Fibroblast of skin of left biceps (primary cell): ENCODE data around the gene KRTAP12-4.
"Not testable (repeated sequence)": the region's sequence is repeated elsewhere in the genome, so short reads cannot be mapped to it uniquely, and the experiment has no call there.

Source experiments
- DNase-seq, 2 experiments: peaks; one replicate each; pipeline ENCODE4 v3.0.0-alpha.2; 2013; ENCODE audit warnings: low read depth in 2 of 2

The KRTAP12-4 gene

DNA sequence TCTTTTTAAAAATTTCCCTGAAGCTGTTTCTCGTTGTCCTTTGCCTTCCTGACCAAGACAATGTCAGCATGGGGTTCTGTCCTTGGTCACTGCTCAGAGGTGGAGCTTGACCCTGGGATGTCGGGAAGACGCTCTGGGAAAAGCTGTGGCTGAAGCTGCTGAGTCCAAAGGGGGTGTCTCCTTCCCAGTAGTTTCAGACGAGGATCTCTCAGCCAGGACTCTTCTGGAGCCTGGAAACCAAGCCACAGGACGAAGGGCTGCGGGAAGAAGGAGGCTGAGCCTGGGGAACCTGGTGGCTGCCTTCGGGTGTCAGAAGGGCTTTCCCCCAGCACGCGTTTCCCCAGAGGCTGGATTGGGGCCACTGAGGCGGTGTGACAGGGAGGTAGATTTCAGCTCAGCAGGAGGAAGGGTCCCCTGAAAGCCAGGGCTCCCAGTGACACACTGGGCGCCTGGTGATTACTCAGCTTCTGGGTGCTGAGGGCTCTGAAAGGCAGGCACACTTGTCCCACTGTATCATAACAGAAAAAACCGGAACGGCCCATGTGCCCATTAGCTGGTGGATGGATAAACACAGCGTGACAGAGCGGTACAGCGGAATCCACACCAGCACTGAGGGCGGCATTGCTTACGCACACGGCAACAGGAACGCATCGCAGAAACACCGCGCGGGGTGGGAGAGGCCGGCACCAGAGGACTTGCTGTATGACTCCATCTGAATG is 32.5 kb upstream of the KRTAP12-4 start:
- no peak for DNase-seq

- DNase-seq = no peak
Observed at GRCh38 chr21:44686000-44686781, 31.7 kb upstream of the KRTAP12-4 start.

GRCh38 chr21:44685050-44685449 is 30.6 kb upstream of the KRTAP12-4 start:
- not testable (repeated sequence) for DNase-seq

GRCh38 chr21:44684483-44684882 is 30.0 kb upstream of the KRTAP12-4 start:
- no peak for DNase-seq

DNA sequence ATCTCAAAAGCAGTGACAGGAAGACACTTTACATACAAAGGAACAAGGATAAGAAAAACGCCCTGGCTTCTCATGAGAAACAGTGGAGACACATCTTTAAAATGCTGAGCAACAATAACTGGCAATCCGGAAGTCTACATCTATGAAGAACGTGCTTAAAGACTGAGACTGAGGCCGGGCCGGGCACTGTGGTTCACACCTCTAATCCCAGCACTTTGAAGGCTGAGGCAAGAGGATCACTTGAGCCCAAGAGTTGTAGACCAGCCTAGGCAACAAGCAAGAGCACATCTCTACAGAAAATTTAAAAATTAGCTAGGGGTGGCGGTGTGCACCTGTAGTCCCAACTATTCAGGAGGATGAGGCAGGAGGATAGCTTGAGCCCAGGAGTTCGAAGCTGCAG is 29.6 kb upstream of the KRTAP12-4 start:
- no peak for DNase-seq

GRCh38 chr21:44682580-44683151 is 28.2 kb upstream of the KRTAP12-4 start:
- DNase-seq = no peak

DNA sequence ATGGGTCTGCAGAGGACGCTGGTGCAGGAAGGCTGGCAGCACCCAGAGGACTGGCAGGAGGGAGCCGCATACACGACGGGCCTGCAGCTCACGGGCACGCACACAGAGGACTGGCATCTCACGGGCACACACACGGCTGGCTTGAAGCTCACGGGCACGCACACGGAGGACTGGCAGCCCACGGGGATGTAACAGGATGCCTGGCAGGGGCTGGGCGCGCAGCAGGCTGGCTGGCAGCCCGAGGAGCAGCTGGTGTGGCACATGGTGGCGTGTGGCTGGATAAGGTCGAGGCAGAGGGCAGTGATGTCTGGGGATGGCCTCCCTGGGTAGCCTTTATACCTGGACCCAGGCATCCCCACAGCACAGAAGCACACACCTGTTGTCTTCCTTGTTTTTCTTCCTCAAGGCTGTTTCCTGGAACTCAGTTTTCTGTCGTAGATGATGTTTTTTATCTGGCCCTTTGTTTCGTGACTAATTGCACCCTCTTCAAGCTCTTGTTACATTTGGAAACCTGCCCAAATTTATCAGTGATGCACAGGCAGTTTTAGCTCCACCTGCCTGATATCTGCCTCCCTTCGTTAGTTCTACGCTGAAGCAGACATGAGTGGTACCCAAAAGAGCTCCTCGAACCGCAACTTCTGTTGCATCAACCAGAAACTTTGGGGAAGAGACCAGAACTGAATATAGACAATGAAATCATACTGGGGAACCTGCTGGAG is 27.6 kb upstream of the KRTAP12-4 start, which contains the start of gene KRTAP12-1:
KRTAP12-1 (minus strand) TSS at position 303 of the 719 bp plus-strand sequence; CDS start at position 263, 40 bp downstream.
- no peak for DNase-seq

- DNase-seq = no peak
Observed at GRCh38 chr21:44681152-44681551, 26.7 kb upstream of the KRTAP12-4 start.

GRCh38 chr21:44677881-44678280 is 23.4 kb upstream of the KRTAP12-4 start:
- DNase-seq = no peak

DNA sequence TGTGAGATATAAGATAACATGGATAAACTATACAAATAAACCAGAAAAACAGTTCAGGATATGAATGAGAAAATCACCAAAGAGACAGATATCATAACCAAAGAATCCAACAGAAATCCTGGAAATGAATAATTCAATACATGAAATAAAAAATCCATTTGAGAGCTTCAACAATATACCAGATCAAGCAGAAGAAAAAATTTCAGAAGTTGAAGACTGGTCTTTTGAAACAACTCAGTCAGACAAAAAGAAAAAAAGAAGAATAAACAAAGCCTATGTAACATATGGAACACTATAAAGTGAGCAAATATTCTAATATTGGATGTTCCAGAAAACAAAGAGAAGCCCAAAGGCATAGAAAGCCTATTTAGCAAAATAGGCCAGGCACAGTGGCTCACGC is 17.5 kb upstream of the KRTAP12-4 start:
- no peak for DNase-seq

DNA sequence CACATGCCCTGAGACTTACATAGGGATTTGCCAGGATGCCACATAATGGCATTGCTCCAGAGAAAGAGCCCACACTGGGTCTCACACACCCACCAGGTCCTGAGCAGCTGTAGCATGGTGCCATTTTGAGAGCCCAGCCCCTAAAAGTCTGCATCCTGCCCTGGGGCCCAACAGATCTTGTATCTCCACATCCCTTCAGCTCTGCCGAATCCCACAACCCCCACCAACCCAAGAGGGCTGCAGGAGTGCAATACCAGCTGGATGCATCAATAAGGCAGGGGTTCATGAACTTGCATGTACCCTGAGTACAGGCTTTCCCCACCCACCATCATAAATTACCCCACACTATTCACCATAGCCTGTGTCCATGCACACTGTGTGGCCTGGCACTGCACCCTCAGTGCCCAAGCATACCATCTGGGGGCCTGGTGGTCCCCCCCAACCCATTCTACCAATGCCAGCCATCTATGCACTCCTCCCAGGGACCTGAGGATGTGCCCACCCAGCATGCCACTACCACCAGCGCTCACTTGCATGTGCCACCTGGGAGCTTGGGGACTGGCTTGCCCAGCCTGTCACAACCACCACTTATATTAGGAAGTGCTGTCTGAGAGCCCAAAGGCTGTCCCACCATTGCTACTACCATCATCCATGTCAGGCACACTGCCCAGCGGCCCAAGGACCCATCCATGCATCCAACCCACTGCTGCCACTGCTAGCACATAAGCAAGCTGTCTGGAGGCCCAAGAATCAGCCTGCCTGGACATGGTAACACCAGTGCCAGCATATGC is 16.4 kb upstream of the KRTAP12-4 start:
- no peak for DNase-seq

DNA sequence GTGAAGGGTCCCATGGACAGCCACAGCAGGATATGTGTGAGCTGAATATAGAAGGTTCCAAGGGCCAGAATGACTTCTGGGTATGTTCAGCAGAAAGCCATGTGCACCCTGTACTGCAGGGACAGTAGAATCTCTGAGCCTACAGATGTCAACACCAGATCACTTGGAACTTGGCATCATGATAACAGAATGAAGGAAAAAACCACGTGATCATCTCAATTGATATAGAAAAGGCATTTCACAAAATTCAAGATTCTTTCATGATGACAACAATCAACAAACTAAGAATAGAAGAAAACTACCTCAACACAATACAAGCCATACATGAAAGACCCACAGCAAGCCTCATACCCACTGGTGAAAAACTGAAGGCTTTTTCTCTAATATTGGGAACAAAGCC is 13.2 kb upstream of the KRTAP12-4 start:
- DNase-seq = no peak

DNA sequence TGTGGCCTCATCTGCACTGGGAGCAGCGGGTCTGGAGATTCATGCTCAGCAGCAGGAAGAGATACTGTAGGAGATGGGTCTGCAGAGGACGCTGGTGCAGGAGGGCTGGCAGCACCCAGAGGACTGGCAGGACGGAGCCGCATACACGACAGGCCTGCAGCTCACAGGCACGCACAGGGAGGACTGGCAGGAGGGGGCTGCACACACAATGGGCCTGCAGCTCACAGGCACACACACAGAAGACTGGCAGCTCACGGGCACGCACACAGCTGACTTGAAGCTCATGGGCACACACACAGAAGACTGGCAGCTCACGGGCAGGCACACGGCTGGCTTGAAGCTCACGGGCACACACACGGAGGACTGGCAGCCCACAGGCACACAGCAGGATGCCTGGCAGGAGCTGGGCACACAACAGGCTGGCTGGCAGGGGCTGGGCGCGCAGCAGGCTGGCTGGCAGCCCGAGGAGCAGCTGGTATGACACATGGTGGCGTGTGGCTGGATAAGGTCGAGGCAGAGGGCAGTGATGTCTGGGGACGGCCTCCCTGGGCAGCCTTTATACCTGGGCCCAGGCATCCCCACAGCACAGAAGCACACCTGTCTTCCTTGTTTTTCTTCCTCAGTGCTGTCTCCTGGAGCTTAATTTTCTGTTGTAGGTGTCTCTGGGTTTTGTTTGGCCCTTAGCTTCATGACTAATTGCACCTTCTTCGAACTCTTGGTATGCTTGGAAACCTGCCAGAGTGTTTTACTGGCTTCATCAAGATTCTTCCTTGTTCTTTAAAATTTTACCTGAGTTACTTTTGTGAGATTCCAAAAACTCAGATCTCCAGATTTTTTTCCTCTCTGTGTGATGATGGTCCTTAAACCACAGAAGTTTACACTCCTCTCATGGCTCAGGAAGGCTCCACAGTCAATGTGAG is 12.2 kb upstream of the KRTAP12-4 start, which contains the start of gene KRTAP12-2:
KRTAP12-2 (minus strand) TSS at position 527 of the 920 bp plus-strand sequence; CDS start at position 486, 41 bp downstream.
- DNase-seq = no peak

- no peak for DNase-seq
Observed at GRCh38 chr21:44664691-44665090, 10.2 kb upstream of the KRTAP12-4 start.

GRCh38 chr21:44661567-44661966 is 7.1 kb upstream of the KRTAP12-4 start:
- not testable (repeated sequence) for DNase-seq

DNA sequence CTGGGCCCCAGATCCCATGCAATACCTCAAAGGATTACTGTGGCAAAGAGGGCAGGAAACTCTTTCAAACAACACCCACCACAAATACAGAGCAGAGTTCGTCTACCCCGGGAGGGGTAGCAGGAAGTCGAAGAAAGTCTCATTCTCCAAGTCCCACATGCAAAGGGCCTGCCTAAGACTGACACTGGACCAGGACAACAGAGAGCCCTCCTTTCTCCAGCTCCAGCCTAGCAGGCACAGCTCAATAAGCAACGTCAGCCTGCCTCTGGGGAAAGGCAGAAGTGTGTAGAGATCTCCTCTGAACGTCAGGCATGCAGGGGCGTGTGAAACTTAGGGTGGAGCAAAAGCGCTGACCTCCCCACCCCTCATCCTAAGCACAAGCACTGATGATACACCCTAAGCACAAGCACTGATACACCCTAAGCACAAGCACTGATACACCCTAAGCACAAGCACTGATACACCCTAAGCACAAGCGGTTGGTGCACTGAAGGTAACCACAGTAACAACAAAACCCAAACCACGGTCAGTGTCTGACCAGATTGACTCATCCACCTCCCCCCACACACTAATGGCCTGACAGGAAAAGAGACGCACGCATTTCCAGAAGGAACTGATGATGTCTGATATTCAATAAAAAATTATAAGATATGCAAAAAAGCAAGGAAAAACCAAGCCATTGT is 4.6 kb upstream of the KRTAP12-4 start:
- no peak for DNase-seq

GRCh38 chr21:44658541-44658910 is 4.1 kb upstream of the KRTAP12-4 start:
- DNase-seq = no peak

GRCh38 chr21:44657635-44658540 is 3.4 kb upstream of the KRTAP12-4 start, which contains the start of gene KRTAP12-3:
Gene KRTAP12-3 (plus strand): TSS chr21:44657932. CDS start chr21:44657980, 48 bp downstream.
- no peak for DNase-seq
